MG63 (cell line): ENCODE measurements around the gene CHST1. TPM values are rescaled to one million over a fixed set of nuclear protein-coding genes. Genes with fewer than 3 reads are reported as not detected.

Experiments
- DNase-seq: peaks from one replicate; pipeline ENCODE4 v3.0.0-alpha.2; 2020
- H3K27me3 ChIP-seq: fragments of 250-450 bp; sonication (Bioruptor Pico); 2 replicates; pipeline ENCODE4 v1.5.1; 2020; ENCODE audit warnings: mild to moderate bottlenecking, moderate library complexity
- H3K36me3 ChIP-seq: fragments of 250-450 bp; sonication (Bioruptor Pico); 2 replicates; pipeline ENCODE4 v1.5.1; 2020; ENCODE audit warnings: mild to moderate bottlenecking, moderate library complexity
- H3K4me3 ChIP-seq: fragments of 250-450 bp; sonication (Bioruptor Pico); 2 replicates; pipeline ENCODE4 v1.5.1; 2020; ENCODE audit warnings: mild to moderate bottlenecking, moderate library complexity
- H3K9me3 ChIP-seq: fragments of 250-450 bp; sonication (Bioruptor Pico); 2 replicates; pipeline ENCODE4 v1.5.1; 2020; ENCODE audit warnings: mild to moderate bottlenecking, moderate library complexity
- total RNA-seq: library from RNA; depleted of rRNA; stranded (reverse); fragments of >200 nt; shearing (Covaris generic); gene quantifications from 2 replicates; pipeline ENCODE4 v1.2.3, GENCODE V29; 2014; ENCODE audit warnings: low replicate concordance

The CHST1 gene
- total RNA-seq, 1 experiment from 2014 or later = not detected

GRCh38 chr11:45635907-45636306 lies 29.5 kb downstream of the CHST1 start:
- Histone ChIP-seq H3K27me3 (no peaks in the 10 kb centered on the region), H3K36me3 (no peaks in the 10 kb centered on the region), H3K9me3 (0 out of 2 replicates have a peak, but pooled peaks cover 3% of the 10 kb centered on the region), H3K4me3 (no peak overlapping the region)
- DNase-seq = no peak

DNA sequence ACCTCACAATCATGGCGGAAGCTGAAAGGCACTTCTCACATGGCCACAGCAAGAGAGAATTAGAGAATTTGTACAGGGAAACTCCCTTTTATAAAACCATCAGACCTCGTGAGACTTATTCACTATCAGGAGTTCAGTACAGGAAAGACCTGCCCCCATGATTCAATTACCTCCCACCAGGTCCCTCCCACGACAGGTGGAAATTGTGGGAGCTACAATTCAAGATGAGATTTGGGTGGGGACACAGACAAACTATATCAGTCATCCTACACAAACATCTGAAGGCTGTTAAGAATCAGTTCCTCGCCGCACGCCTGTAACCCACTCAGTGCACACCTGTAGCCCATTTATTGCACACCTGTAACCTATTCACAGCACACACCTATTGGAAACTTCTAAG lies 39.8 kb downstream of the CHST1 start:
- Histone ChIP-seq H3K36me3 (no peaks in the 10 kb centered on the region), H3K9me3 (no peaks in the 10 kb centered on the region), H3K4me3 (no peak overlapping the region), H3K27me3 (peaks cover 3% of the 10 kb centered on the region; the same call in 1 of the 2 replicates)
- DNase-seq = no peak

GRCh38 chr11:45624095-45624494 lies 41.3 kb downstream of the CHST1 start:
- DNase-seq = no peak
- no peaks in the 10 kb centered on the region for H3K9me3 ChIP-seq
- no peaks in the 10 kb centered on the region for H3K36me3 ChIP-seq
- H3K4me3 ChIP-seq = no peak overlapping the region
- H3K27me3 ChIP-seq = peaks cover 3% of the 10 kb centered on the region; the same call in 1 of the 2 replicates

- peaks cover 3% of the 10 kb centered on the region; the same call in 1 of the 2 replicates for H3K27me3 ChIP-seq
- no peak for DNase-seq
- H3K9me3 ChIP-seq = no peaks in the 10 kb centered on the region
- no peak overlapping the region for H3K4me3 ChIP-seq
- H3K36me3 ChIP-seq = no peaks in the 10 kb centered on the region
Measured at GRCh38 chr11:45622861-45623260, 42.6 kb downstream of the CHST1 start.

DNA sequence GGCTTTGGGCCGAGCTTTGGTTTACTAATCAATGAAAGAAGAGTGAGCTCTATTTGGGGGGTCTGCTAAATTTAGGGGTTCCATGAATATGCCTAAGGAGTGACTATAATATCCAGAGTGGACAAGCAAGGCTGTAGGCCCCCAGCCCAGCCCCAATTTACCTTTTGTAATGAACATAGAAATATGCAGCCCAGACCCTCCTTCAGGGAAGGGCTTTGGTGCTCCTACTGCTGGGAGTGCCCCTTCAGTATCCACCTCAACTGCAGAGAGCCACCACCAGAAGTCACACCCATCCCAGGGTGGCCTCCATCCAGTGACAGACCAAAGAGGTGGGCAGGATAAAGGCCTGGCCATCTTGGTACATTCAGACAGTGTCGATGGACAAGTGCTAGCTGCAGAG lies 43.1 kb downstream of the CHST1 start:
- H3K4me3 ChIP-seq = no peak overlapping the region
- no peaks in the 10 kb centered on the region for H3K9me3 ChIP-seq
- H3K36me3 ChIP-seq = no peaks in the 10 kb centered on the region
- peaks cover 3% of the 10 kb centered on the region; the same call in 1 of the 2 replicates for H3K27me3 ChIP-seq
- no peak for DNase-seq

DNA sequence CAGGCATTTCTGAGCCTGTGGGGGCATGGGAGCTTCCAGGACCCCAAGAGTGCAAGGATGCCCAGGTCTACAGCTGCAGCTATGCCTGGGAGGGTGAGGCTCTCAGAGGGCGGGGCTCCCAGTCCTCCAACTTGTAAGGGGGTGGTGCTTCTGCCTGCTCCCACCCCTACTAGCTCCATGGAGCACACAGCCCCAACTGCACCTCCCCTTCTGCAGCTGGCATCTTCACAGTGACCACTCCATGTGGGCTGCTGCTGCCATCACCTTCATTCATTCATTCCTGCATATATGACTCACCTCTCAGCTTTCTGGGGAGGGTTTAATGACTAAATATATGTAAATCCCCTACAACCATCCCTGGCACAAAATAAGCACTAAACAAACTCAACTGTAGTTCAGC lies 43.8 kb downstream of the CHST1 start:
- peak; percentile 19 for DNase-seq
- no peaks in the 10 kb centered on the region for H3K36me3 ChIP-seq
- H3K4me3 ChIP-seq = no peak overlapping the region
- H3K27me3 ChIP-seq = peaks cover under 1% of the 10 kb centered on the region; the same call in 1 of the 2 replicates
- no peaks in the 10 kb centered on the region for H3K9me3 ChIP-seq

- Histone ChIP-seq H3K4me3 (no peak overlapping the region), H3K9me3 (no peaks in the 10 kb centered on the region), H3K36me3 (no peaks in the 10 kb centered on the region), H3K27me3 (no peaks in the 10 kb centered on the region)
- DNase-seq = no peak
Measured at GRCh38 chr11:45620243-45620642, 45.2 kb downstream of the CHST1 start.

DNA sequence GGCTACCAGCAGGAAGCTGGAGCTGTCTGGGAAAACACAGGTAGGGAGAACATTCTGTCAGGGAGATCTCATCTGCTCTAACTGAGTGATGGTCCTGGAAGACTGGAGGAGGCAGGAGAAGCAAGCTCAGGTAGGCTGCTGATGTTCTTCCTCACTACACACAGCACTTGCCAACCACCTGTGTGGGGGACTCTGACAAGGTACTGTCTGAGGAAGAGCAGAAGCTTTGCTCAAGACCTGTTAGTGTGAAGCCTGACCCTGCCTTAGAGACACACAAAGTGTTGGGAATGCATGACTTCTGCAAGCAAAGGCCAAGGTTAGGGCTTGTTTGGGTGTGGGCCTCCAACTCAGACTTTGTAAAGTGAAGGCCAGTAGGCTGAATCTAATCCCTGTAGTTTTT lies 46.5 kb downstream of the CHST1 start:
- no peaks in the 10 kb centered on the region for H3K36me3 ChIP-seq
- no peak for DNase-seq
- H3K4me3 ChIP-seq = no peak overlapping the region
- no peaks in the 10 kb centered on the region for H3K9me3 ChIP-seq
- H3K27me3 ChIP-seq = no peaks in the 10 kb centered on the region

DNA sequence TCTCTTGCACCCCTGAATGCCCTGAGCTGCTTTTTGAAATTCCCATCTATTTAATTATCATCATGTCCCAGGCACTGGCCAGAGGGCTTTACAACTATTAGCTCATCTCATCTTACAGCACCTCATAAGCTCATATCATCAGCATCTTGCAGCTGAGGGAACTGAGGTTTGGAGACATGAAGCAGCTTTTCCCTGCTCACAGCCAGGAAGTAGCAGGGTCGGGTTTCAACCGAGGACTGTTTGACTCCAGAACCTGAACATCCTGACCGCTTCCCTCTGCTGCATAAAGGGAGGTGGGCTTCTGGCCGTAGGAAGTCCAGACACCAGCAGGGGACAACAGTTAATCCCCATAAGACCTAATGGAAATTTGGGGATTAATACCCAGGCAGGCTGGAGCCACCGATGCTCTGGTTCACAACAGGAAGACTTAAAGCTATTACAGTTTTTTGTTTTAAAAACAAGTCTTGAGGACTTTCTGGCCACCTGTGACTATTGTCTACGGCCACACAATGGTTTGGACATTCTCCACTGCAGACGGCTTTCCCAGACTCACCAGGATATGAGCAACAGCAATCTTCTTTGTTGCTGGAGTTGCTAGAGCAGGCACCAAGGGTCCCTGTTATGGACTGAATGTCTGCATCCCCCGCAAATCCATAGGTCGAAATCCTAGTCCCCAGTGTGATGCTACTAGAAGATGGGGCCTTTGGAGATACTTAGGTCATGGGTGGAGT lies 47.4 kb downstream of the CHST1 start:
- Histone ChIP-seq H3K9me3 (no peaks in the 10 kb centered on the region), H3K36me3 (no peaks in the 10 kb centered on the region), H3K4me3 (no peak overlapping the region), H3K27me3 (no peaks in the 10 kb centered on the region)
- no peak for DNase-seq

GRCh38 chr11:45616802-45617549 lies 48.4 kb downstream of the CHST1 start:
- no peaks in the 10 kb centered on the region for H3K27me3 ChIP-seq
- DNase-seq = no peak

DNA sequence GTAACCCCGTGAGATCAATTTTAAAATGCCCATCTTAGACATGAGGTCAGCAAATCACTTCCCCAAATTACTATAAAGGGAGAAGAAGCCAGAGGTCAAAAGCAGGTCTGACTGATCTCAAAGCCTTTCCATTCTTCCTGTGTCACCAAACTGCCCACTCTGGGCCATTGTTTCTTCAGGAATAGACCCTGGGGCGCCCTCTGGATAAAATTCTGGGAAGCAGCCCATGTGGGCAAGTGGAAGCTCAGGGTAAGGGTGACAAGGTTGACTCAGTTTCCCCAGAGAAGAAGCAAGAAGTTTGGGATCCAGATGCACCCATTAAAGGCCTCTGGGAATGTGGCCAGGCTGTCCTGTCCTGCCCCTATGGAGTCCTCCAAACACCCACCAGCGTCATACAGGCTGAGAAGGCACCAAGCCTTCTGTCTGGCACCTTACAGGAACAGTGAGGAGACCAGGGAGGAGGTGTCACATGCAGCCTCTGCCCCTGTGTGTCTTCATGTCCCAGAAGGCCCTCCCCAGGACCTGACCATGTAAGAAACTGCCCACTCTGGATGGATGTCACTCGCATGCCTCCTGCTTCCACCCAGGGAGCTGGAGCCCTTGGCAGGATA lies 50.1 kb downstream of the CHST1 start:
- Histone ChIP-seq H3K36me3 (no peaks in the 10 kb centered on the region), H3K27me3 (no peaks in the 10 kb centered on the region), H3K9me3 (no peaks in the 10 kb centered on the region), H3K4me3 (no peak overlapping the region)
- no peak for DNase-seq

More at GRCh38 chr11:45616802-45617549, 48.4 kb downstream of the CHST1 start:
- no peak overlapping the region for H3K4me3 ChIP-seq
- H3K36me3 ChIP-seq = no peaks in the 10 kb centered on the region
- no peaks in the 10 kb centered on the region for H3K9me3 ChIP-seq

GRCh38 chr11:45614196-45614828 lies 51.1 kb downstream of the CHST1 start:
- DNase-seq = no peak
- no peaks in the 10 kb centered on the region for H3K9me3 ChIP-seq
- no peak overlapping the region for H3K4me3 ChIP-seq
- no peaks in the 10 kb centered on the region for H3K36me3 ChIP-seq
- no peaks in the 10 kb centered on the region for H3K27me3 ChIP-seq

GRCh38 chr11:45610627-45611026 lies 54.8 kb downstream of the CHST1 start:
- DNase-seq = no peak
- no peaks in the 10 kb centered on the region for H3K27me3 ChIP-seq
- H3K9me3 ChIP-seq = no peaks in the 10 kb centered on the region
- no peak overlapping the region for H3K4me3 ChIP-seq
- H3K36me3 ChIP-seq = no peaks in the 10 kb centered on the region

GRCh38 chr11:45609902-45610301 lies 55.5 kb downstream of the CHST1 start:
- H3K9me3 ChIP-seq = no peaks in the 10 kb centered on the region
- H3K27me3 ChIP-seq = no peaks in the 10 kb centered on the region
- H3K4me3 ChIP-seq = no peak overlapping the region
- H3K36me3 ChIP-seq = no peaks in the 10 kb centered on the region
- no peak for DNase-seq

DNA sequence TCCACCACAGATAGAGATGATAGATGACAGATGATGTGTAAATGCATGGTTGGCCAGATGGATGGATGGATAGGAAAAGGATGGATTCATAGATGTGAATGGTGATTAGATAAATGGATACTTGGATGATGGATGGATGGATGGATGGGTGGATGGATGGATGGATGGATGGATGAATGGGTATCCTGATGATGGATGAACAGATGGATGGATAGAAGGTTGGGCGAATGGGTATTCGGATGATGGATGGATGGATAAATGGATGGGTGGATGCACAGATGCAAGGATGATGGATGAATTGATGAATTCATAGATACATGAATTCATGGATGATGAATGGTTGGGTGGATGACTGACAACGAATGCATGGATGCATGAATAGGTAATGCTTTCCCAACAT lies 56.1 kb downstream of the CHST1 start:
- Histone ChIP-seq H3K36me3 (no peaks in the 10 kb centered on the region), H3K4me3 (no peak overlapping the region), H3K27me3 (no peaks in the 10 kb centered on the region), H3K9me3 (no peaks in the 10 kb centered on the region)
- no peak for DNase-seq

GRCh38 chr11:45607995-45608394 lies 57.4 kb downstream of the CHST1 start:
- peak; percentile 74 for DNase-seq
- H3K36me3 ChIP-seq = no peaks in the 10 kb centered on the region
- no peaks in the 10 kb centered on the region for H3K9me3 ChIP-seq
- no peaks in the 10 kb centered on the region for H3K27me3 ChIP-seq
- no peak overlapping the region for H3K4me3 ChIP-seq
